Endodermal cell (in vitro differentiated cells): Measurements from ENCODE around the gene KIF4B. TPM values are rescaled to one million over a fixed set of nuclear protein-coding genes. Genes with fewer than 3 reads are reported as not detected.

Source experiments
- DNase-seq: peaks from one replicate; pipeline ENCODE4 v3.0.0-alpha.2; 2017
- H3K27ac ChIP-seq: 2 replicates; pipeline ENCODE4 v1.5.1; 2013; ENCODE audit warnings: mild to moderate bottlenecking, low read depth, low read length, moderate library complexity
- H3K27me3 ChIP-seq: 2 replicates; pipeline ENCODE4 v1.6.1; 2013; ENCODE audit warnings: mild to moderate bottlenecking, low read length, moderate library complexity; ENCODE audit not compliant: insufficient read depth, control insufficient read depth, poor library complexity, severe bottlenecking
- H3K36me3 ChIP-seq: 2 replicates; pipeline ENCODE4 v1.7.0; 2013; ENCODE audit warnings: mild to moderate bottlenecking, low read length, moderate library complexity; ENCODE audit not compliant: control insufficient read depth, insufficient read depth
- H3K4me1 ChIP-seq: one replicate; pipeline ENCODE4 v1.7.0; 2013; ENCODE audit warnings: low read length; ENCODE audit not compliant: control insufficient read depth, insufficient read depth
- H3K4me3 ChIP-seq: 2 replicates; pipeline ENCODE4 v1.5.1; 2013; ENCODE audit warnings: mild to moderate bottlenecking, low read length, moderate library complexity
- H3K9ac ChIP-seq: 2 replicates; pipeline ENCODE4 v1.6.1; 2013; ENCODE audit warnings: mild to moderate bottlenecking, low read length, moderate library complexity; ENCODE audit not compliant: poor library complexity, severe bottlenecking; ENCODE audit errors: extremely low read depth
- H3K9me3 ChIP-seq: 2 replicates; pipeline ENCODE4 v1.6.1; 2013; ENCODE audit warnings: mild to moderate bottlenecking, low read length, moderate library complexity; ENCODE audit not compliant: control insufficient read depth
- H3K27ac Mint-ChIP-seq: 2 replicates; pipeline ENCODE4 v1.8.0; 2020; ENCODE audit warnings: mixed read lengths
- H3K27me3 Mint-ChIP-seq: 2 replicates; pipeline ENCODE4 v1.8.0; 2021; ENCODE audit warnings: mild to moderate bottlenecking, mixed read lengths; ENCODE audit not compliant: insufficient read depth
- H3K36me3 Mint-ChIP-seq: 2 replicates; pipeline ENCODE4 v1.8.0; 2020; ENCODE audit warnings: low read depth, mixed read lengths
- H3K4me1 Mint-ChIP-seq: 2 replicates; pipeline ENCODE4 v1.8.0; 2020; ENCODE audit warnings: mixed read lengths
- H3K4me3 Mint-ChIP-seq: 2 replicates; pipeline ENCODE4 v1.8.0; 2020; ENCODE audit warnings: mild to moderate bottlenecking, moderate library complexity, mixed read lengths
- H3K9me3 Mint-ChIP-seq: 2 replicates; pipeline ENCODE4 v1.8.0; 2020; ENCODE audit warnings: mild to moderate bottlenecking, mixed read lengths
- CTCF ChIP-seq: fragments of 200-600 bp; sonication (generic); conservative IDR thresholded peaks from 2 replicates; pipeline ENCODE4 v1.5.0; 2021; ENCODE audit warnings: antibody characterized with exemption, mild to moderate bottlenecking
- WGBS, 2 experiments: methylation state at CpG; one replicate each; pipeline versions ENCODE4 v1.1.5 to v1.1.7; 2013; ENCODE audit warnings: missing lambda C conversion rate in 2 of 2, mixed read lengths in 1 of 2; ENCODE audit not compliant: insufficient coverage in 1 of 2, insufficient read length in 1 of 2; 5-methylcytosine and 5-hydroxymethylcytosine counted together
- total RNA-seq, 2 donors: library from RNA; stranded (reverse); fragmentation: NEBNext Ultra II Directional in 1 of 2; extraction: Animal tissue kit (Norgen Biotek cat#: 25700) in 1 of 2; gene quantifications; 2 replicates in 1 of 2; 3 replicates in 1 of 2; pipeline ENCODE4 v1.2.1, GENCODE V29; 2021

KIF4B gene
- total RNA-seq, 2 donors from 2014 or later: 0.18 TPM; not detected in 1

DNA sequence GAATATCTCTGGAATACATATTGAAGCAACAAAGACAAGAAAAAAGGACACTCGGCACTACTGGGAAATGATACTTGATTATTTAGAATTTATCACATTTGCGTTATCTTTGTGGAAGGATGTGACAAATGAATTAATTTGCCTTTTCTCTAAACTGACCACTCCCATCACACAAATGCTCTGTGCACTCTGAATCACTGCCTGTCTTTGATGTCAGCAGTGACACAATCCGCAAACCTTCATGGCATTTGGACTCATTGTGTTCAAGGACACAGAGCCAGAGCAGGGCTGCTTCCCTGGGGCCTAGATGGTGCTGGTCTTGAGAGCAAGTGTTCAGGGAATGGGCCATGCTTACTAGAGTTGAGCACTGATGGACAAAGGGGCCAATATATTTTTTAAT, 4.9 kb upstream of the KIF4B start:
- H3K9ac ChIP-seq: no peak overlapping the region
- Mint-ChIP-seq H3K4me3 (no peak overlapping the region), H3K27ac (no peak overlapping the region), H3K4me1 (no peaks in the 10 kb centered on the region), H3K27me3 (peaks cover 1% of the 10 kb centered on the region), H3K36me3 (no peaks in the 10 kb centered on the region), H3K9me3 (peaks cover 3% of the 10 kb centered on the region)
- H3K36me3 ChIP-seq: no peaks in the 10 kb centered on the region
- H3K4me3 ChIP-seq: no peak overlapping the region
- no peak for TF ChIP-seq CTCF
- H3K27me3 ChIP-seq: no peaks in the 10 kb centered on the region
- H3K4me1 ChIP-seq: no peaks in the 10 kb centered on the region
- no peak for DNase-seq
- no peaks in the 10 kb centered on the region for H3K9me3 ChIP-seq
- WGBS, 2 experiments: 95 to 100% methylated on average over 1 to 3 of the region's 3 CpGs
- H3K27ac ChIP-seq: no peak overlapping the region

DNA sequence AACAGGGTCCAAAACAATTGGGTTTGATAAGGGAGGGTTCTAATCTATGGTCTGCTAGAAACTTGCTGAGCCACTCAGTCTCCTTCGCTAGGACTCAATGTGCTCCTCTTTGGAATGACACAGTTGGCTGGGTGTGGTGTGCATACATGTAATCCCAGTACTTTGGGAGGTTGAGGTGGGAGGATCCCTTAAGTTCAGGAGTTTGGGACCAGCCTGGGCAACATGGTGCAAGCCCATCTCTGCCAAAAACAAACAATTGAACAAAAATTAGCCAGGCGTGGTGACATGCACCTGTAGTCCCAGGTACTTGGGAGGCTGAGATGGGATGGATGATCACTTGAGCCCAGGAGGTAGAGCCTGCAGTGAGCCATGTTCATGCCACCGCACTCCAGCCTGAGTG, 2.7 kb upstream of the KIF4B start:
- Mint-ChIP-seq H3K27ac (no peak overlapping the region), H3K4me1 (no peaks in the 10 kb centered on the region), H3K27me3 (peaks cover 13% of the 10 kb centered on the region), H3K36me3 (no peaks in the 10 kb centered on the region), H3K4me3 (no peak overlapping the region), H3K9me3 (peaks cover 2% of the 10 kb centered on the region)
- no peak for TF ChIP-seq CTCF
- Histone ChIP-seq H3K4me1 (no peaks in the 10 kb centered on the region), H3K9ac (no peak overlapping the region), H3K27me3 (no peaks in the 10 kb centered on the region), H3K4me3 (no peak overlapping the region), H3K36me3 (no peaks in the 10 kb centered on the region), H3K27ac (no peak overlapping the region), H3K9me3 (no peaks in the 10 kb centered on the region)
- WGBS, 2 experiments: 94 to 100% methylated on average over 2 to 3 of the region's 3 CpGs
- no peak for DNase-seq

DNA sequence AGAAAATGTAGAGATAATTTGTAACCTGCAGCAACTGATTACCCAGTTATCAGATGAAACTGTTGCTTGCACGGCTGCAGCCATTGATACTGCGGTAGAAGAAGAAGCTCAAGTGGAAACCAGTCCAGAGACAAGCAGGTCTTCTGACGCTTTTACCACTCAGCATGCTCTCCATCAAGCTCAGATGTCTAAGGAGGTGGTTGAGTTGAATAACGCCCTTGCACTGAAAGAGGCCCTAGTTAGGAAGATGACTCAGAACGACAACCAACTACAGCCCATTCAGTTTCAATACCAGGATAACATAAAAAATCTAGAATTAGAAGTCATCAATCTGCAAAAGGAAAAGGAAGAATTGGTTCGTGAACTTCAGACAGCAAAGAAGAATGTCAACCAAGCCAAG, 1.7 kb downstream of the KIF4B start:
- DNase-seq: no peak
- no peak for TF ChIP-seq CTCF
- H3K36me3 ChIP-seq: no peaks in the 10 kb centered on the region
- no peaks in the 10 kb centered on the region for H3K36me3 Mint-ChIP-seq
- H3K27me3 Mint-ChIP-seq: peaks cover 23% of the 10 kb centered on the region
- peaks cover 6% of the 10 kb centered on the region for H3K9me3 ChIP-seq
- H3K4me1 Mint-ChIP-seq: no peaks in the 10 kb centered on the region
- no peak overlapping the region for H3K9ac ChIP-seq
- no peaks in the 10 kb centered on the region for H3K4me1 ChIP-seq
- H3K27ac ChIP-seq: no peak overlapping the region
- H3K27ac Mint-ChIP-seq: no peak overlapping the region
- H3K27me3 ChIP-seq: no peaks in the 10 kb centered on the region
- H3K4me3 Mint-ChIP-seq: no peak overlapping the region
- H3K4me3 ChIP-seq: no peak overlapping the region
- 85 to 96% methylated on average over 4 to 6 of the region's 6 CpGs for WGBS, 2 experiments
- H3K9me3 Mint-ChIP-seq: peaks cover 7% of the 10 kb centered on the region
